Mucosa of descending colon (tissue), 3 donors: ENCODE measurements around the gene ZNF106. TPM values are rescaled to one million over a fixed set of nuclear protein-coding genes. Genes with fewer than 3 reads are reported as not detected.
A peak's percentile ranks its signal among the peaks of the same experiment; 100 is the strongest.

Experiments used
- ATAC-seq: fragments of 200-7000 bp; cut with Tn5 transposase; one replicate; pipeline ENCODE4 v1.9.1; 2020; ENCODE audit warnings: mild to moderate bottlenecking, moderate library complexity
- DNase-seq, 3 donors: peaks; one replicate each; pipeline ENCODE4 v3.0.0-alpha.2; 2020
- H3K36me3 ChIP-seq: fragments of 200-600 bp; one replicate; pipeline ENCODE4 v1.8.0; 2021; ENCODE audit warnings: low read depth, mild to moderate bottlenecking
- H3K4me1 ChIP-seq: fragments of 200-600 bp; one replicate; pipeline ENCODE4 v1.8.0; 2021; ENCODE audit warnings: low read depth, mild to moderate bottlenecking
- H3K4me3 ChIP-seq: fragments of 200-600 bp; one replicate; pipeline ENCODE4 v1.8.0; 2021; ENCODE audit warnings: mild to moderate bottlenecking
- H3K9me3 ChIP-seq: fragments of 200-600 bp; one replicate; pipeline ENCODE4 v1.8.0; 2021; ENCODE audit warnings: mild to moderate bottlenecking
- CTCF ChIP-seq: fragments of 200-600 bp; IDR thresholded peaks from one replicate; pipeline ENCODE4 v1.8.0; 2022; ENCODE audit warnings: antibody characterized with exemption, mild to moderate bottlenecking
- intact Hi-C, 2 donors: fragments of 100-400 bp; cut with DNase I in 1 of 2; cut with micrococcal nuclease in 1 of 2; formaldehyde crosslinking; loops; one replicate each; pipeline versions ENCODE4 v1.11.0 to v1.11.1; 2022; cut with DNase I, micrococcal nuclease
- total RNA-seq, 3 donors: library from RNA; stranded (reverse); fragmentation: NEBNext Ultra II Directional in 2 of 3; extraction: Animal tissue kit (Norgen Biotek cat#: 25700) in 2 of 3; gene quantifications; one replicate each; pipeline versions ENCODE4 v1.2.1 to v1.2.4, GENCODE V29; 2021 to 2023
- donor health status: DM: no; HTN: no; CAD: no; lungs with moderate emphysema.
- donor health status: DM: no; HTN: no; CAD: no.
- donor health status: DM: no; HTN: yes; CAD: no.

The ZNF106 gene
- total RNA-seq, 3 donors from 2014 or later = 40.0 to 94.9 (median 45.8) TPM

DNA sequence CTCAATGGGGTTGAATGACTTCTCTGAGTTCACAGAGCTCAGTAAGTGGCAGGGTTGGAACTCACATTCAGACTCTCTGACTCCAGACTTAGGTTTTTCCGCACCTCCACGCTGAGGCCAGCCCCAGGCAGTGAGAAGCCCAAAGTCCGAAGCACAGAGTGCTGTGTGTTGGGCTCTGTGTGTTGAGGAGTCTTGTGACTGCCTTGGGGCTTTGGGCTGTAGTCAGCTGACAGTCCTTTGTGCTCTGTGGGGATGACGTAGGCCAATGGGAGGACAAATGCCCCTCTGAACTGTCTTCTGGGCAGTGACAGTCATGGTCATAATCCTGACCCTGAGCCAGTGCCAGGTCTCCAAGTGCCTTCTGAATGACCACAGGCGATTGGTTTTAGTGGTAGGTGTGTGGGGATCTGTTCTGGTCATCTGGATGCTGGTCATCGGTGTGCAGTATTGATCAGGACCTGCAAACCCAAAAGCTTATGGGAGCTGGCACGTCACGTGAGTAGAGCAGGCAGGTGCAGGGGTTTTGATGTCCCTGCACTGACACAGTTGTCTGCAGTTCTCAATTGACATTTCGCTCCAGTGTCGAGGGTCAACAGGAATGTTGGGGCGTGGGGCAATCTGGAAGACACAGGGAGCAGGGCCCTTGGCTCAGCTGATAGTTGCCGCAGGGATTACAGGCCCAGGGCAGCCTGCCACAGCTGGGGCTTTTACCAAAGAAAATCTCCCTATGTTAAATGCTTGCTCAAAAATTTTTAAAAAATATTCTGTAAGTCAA, 86.3 kb downstream of the ZNF106 start:
- H3K36me3 ChIP-seq = no peaks in the 10 kb centered on the region
- DNase-seq (no peak), ATAC-seq (no peak)
- no peaks in the 10 kb centered on the region for H3K9me3 ChIP-seq
- no peak overlapping the region for H3K4me3 ChIP-seq
- intact Hi-C loops = no loop called here
- no peaks in the 10 kb centered on the region for H3K4me1 ChIP-seq
- TF ChIP-seq CTCF = no peak

- Histone ChIP-seq H3K4me1 (no peaks in the 10 kb centered on the region), H3K36me3 (no peaks in the 10 kb centered on the region), H3K9me3 (no peaks in the 10 kb centered on the region), H3K4me3 (no peak overlapping the region)
- no peak for DNase-seq
- intact Hi-C loops = no loop called here
- TF ChIP-seq CTCF = no peak
- ATAC-seq = no peak
Observed at GRCh38 chr15:42403389-42403788, 87.6 kb downstream of the ZNF106 start.

- intact Hi-C loops = no loop called here
- no peaks in the 10 kb centered on the region for H3K4me1 ChIP-seq
- ATAC-seq = no peak
- no peak for DNase-seq
- no peak overlapping the region for H3K4me3 ChIP-seq
- no peaks in the 10 kb centered on the region for H3K36me3 ChIP-seq
- H3K9me3 ChIP-seq = no peaks in the 10 kb centered on the region
- TF ChIP-seq CTCF = no peak
Observed at GRCh38 chr15:42402455-42403205, 88.3 kb downstream of the ZNF106 start.

- TF ChIP-seq CTCF = no peak
- Histone ChIP-seq H3K4me1 (peaks cover 4% of the 10 kb centered on the region), H3K36me3 (no peaks in the 10 kb centered on the region), H3K9me3 (no peaks in the 10 kb centered on the region), H3K4me3 (no peak overlapping the region)
- DNase-seq = no peak
- ATAC-seq = no peak
- intact Hi-C loops = no loop called here
Observed at GRCh38 chr15:42401544-42402454, 89.1 kb downstream of the ZNF106 start.

GRCh38 chr15:42395838-42396237, 95.1 kb downstream of the ZNF106 start:
- peak; percentile 82 for ATAC-seq
- DNase-seq = peak in 1 of 3 donors; percentile 55
- H3K4me3 ChIP-seq = no peak overlapping the region
- no peaks in the 10 kb centered on the region for H3K36me3 ChIP-seq
- no peak for TF ChIP-seq CTCF
- H3K9me3 ChIP-seq = no peaks in the 10 kb centered on the region
- H3K4me1 ChIP-seq = peaks cover 30% of the 10 kb centered on the region
- intact Hi-C loops = loop anchor here in 1 of 2 donors (5.0 kb wide), 1 partner anchor 314 kb away; no protein-coding TSS in a partner anchor
